ENCODE data around the gene KCNJ4.

The KCNJ4 gene

GRCh38 chr22:38417252-38418060 is 37.5 kb downstream of the KCNJ4 start:
- Histone ChIP-seq H3K27ac (ENCODE audit: low read length) (no peak overlapping the region), H4K20me1 (ENCODE audit: insufficient read depth, low read length) (no peaks in the 10 kb centered on the region), H3K79me2 (ENCODE audit: insufficient read depth, low read length) (no peaks in the 10 kb centered on the region), H3K4me1 (ENCODE audit: insufficient read depth, low read length) (no peaks in the 10 kb centered on the region), H3K9me3 (ENCODE audit: insufficient read depth, low read length, severe bottlenecking) (no peaks in the 10 kb centered on the region), H3K4me2 (ENCODE audit: insufficient read depth, low read length) (no peak overlapping the region), H3K4me3 (ENCODE audit: low read depth in 1 of 2, low read length in 2 of 2) (no peak overlapping the region), H2AFZ (ENCODE audit: low read depth, low read length) (no peak overlapping the region), H3K9ac (ENCODE audit: low read depth, low read length) (no peak overlapping the region), H3K36me3 (ENCODE audit: insufficient read depth, low read length) (no peaks in the 10 kb centered on the region), H3K27me3 (ENCODE audit: insufficient read depth, low read length, poor library complexity) (no peaks in the 10 kb centered on the region)
- TF ChIP-seq EZH2 (IDR thresholded peaks at IDR 0.05; ENCODE audit: borderline replicate concordance, low read depth, low read length, severe bottlenecking) (no peak), CTCF (IDR thresholded peaks at IDR 0.05; ENCODE audit: borderline replicate concordance, extremely low read depth, low read length, poor library complexity, severe bottlenecking) (no peak)
- DNase-seq (no peak), ATAC-seq (ENCODE audit: insufficient read depth, low read depth) (no peak)

GRCh38 chr22:38416621-38417251 is 38.3 kb downstream of the KCNJ4 start:
- Histone ChIP-seq H4K20me1 (ENCODE audit: insufficient read depth, low read length) (no peaks in the 10 kb centered on the region), H3K9ac (ENCODE audit: low read depth, low read length) (no peak overlapping the region), H3K4me1 (ENCODE audit: insufficient read depth, low read length) (no peaks in the 10 kb centered on the region), H3K36me3 (ENCODE audit: insufficient read depth, low read length) (no peaks in the 10 kb centered on the region), H3K4me3 (ENCODE audit: low read depth in 1 of 2, low read length in 2 of 2) (no peak overlapping the region), H3K9me3 (ENCODE audit: insufficient read depth, low read length, severe bottlenecking) (no peaks in the 10 kb centered on the region), H3K4me2 (ENCODE audit: insufficient read depth, low read length) (no peak overlapping the region), H3K79me2 (ENCODE audit: insufficient read depth, low read length) (no peaks in the 10 kb centered on the region), H2AFZ (ENCODE audit: low read depth, low read length) (no peak overlapping the region), H3K27me3 (ENCODE audit: insufficient read depth, low read length, poor library complexity) (no peaks in the 10 kb centered on the region), H3K27ac (ENCODE audit: low read length) (no peak overlapping the region)
- ATAC-seq (ENCODE audit: insufficient read depth, low read depth) (no peak), DNase-seq (no peak)
- TF ChIP-seq EZH2 (IDR thresholded peaks at IDR 0.05; ENCODE audit: borderline replicate concordance, low read depth, low read length, severe bottlenecking) (no peak), CTCF (IDR thresholded peaks at IDR 0.05; ENCODE audit: borderline replicate concordance, extremely low read depth, low read length, poor library complexity, severe bottlenecking) (no peak)

- Histone ChIP-seq H2AFZ (ENCODE audit: low read depth, low read length) (no peak overlapping the region), H3K27ac (ENCODE audit: low read length) (no peak overlapping the region), H3K79me2 (ENCODE audit: insufficient read depth, low read length) (no peaks in the 10 kb centered on the region), H3K4me2 (ENCODE audit: insufficient read depth, low read length) (no peak overlapping the region), H3K9ac (ENCODE audit: low read depth, low read length) (no peak overlapping the region), H4K20me1 (ENCODE audit: insufficient read depth, low read length) (no peaks in the 10 kb centered on the region), H3K4me3 (ENCODE audit: low read depth in 1 of 2, low read length in 2 of 2) (no peak overlapping the region), H3K9me3 (ENCODE audit: insufficient read depth, low read length, severe bottlenecking) (no peaks in the 10 kb centered on the region), H3K36me3 (ENCODE audit: insufficient read depth, low read length) (no peaks in the 10 kb centered on the region), H3K27me3 (ENCODE audit: insufficient read depth, low read length, poor library complexity) (no peaks in the 10 kb centered on the region), H3K4me1 (ENCODE audit: insufficient read depth, low read length) (no peaks in the 10 kb centered on the region)
- no peak for TF ChIP-seq CTCF (IDR thresholded peaks at IDR 0.05; ENCODE audit: borderline replicate concordance, extremely low read depth, low read length, poor library complexity, severe bottlenecking)
- TF ChIP-seq EZH2 (IDR thresholded peaks at IDR 0.05; ENCODE audit: borderline replicate concordance, low read depth, low read length, severe bottlenecking) = no peak
- DNase-seq (no peak), ATAC-seq (ENCODE audit: insufficient read depth, low read depth) (no peak; the same call in 2 of the 3 replicates)
Observed at GRCh38 chr22:38415561-38416321, 39.3 kb downstream of the KCNJ4 start.
